HPDE6-E6E7 (cell line): ENCODE data around the gene PRSS21.

Source experiments
- DNase-seq: peaks from one replicate; pipeline ENCODE4 v3.0.0; 2011; ENCODE audit warnings: missing footprints; ENCODE audit errors: extremely low spot score

Gene PRSS21

DNA sequence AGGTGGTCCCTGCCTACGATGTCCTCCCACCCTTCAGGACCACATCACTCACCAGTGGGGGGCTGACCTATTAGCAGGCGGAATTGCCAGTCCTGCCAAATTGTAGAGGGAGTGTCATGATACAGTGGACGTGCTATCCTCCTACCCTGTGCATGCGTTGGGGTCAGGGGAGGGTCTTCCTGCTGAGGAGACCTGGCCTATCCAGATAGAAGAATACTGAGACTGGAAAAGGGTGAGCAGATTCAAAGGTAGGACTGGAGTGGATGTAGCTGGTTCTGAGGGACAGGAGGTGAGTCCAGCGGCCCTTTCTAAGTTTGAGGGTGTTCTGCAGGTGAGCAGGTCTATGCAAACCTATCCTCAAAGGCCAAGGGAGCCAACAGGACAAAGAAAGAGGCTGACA, 10.8 kb upstream of the PRSS21 start:
- DNase-seq = no peak

DNA sequence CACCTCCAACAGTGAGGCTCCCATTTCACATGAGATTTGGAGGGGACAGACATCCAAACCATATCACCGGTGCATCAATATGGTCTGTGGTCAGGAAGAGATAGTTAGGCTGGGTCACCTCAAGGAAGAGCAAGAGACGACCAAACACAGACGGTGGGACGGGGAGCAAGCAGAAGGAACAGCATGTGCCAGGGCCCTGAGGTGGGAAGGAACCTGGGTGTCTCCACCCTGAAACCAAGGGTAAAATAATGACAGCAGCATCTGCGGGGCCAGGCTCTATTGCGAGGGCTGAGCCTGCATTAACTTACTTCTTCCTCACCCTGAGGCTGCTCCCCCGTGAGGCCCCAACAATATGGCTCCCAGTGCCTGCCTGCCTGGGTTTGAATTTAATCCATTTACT, 8.9 kb upstream of the PRSS21 start:
- no peak for DNase-seq

DNA sequence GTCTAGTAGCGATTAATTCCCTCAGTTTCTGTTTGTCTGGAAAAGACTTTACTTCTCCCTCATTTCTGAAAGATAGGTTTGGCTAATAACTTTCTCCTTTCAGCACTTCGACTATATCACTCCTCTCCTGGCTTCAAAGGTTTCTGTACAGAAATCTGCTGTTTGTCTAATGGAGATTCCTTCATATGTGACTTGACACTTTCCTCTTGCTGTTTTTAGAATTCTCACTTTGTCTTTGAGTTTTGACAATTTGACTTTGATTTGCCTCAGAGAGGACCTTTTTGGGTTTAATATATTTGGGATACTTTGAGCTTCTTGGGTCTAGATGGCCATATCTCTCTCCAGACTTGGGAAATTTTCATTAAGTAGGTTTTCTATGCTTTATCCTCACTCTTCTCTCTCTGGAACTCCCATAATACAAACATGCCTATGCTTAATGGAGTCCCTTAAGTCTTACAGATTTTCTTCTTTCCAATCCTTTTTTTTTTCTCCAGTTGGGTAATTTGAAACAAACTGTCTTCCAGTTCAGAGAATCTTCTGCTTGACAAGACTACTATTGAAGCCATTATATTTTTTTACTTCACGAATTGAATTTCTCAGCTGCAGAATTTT, 7.8 kb upstream of the PRSS21 start:
- no peak for DNase-seq

DNA sequence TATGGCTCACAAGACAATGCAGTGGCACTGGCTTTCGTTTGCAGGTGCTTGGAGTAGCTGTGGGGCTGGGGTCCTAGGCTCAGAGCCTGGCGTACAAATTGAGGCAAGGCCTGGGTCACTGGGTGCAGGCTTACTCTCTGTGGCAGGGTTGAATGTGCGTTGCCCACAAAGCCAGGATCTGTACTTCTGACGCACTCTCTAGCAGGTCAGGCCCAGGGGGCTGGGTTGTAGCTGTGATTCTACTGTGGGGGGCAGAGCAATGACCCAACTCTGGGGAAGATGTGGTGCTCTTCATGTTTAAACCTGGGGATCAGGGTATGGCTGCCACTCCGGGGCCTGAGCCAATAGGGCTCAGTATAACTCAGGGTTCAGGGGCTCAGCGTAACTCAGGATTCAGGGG, 6.4 kb upstream of the PRSS21 start:
- DNase-seq = no peak

DNA sequence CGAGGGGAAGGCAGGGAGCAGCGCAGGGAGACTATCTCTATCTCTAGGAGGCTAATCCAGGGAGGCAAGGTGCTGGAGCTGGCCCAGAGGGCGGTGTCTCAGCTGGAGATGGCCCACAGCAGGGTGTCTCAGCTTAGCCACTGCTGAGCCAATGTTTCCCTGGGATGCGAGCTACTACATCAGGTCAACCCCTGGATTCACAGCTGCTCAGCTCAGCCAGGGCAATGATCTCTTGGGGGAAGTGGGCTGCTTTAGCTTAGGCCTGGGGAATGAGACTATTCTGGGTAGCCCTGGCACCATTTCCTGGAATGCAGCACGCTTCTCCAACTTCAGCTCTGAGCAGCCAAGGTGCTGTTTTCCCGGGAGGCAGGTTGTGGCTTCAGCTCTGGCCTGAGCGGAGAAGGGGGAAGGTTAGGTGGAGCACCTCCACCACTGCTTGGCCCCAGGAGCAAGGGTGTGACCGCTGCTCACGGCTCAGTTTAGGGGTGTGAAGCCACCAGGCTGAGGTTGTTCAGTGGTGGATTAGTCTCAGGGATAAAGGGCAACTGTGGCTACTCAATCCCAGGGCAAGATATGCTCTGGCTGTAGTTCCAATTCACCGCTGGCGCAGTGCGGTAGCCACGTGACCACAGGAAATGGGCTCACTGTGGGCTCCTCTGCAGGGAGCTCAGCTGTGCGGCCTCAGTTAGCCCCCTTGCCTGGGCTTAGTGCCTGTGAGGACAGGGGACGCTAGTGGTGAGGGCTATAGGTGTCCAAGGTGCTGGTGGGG, 5.2 kb upstream of the PRSS21 start:
- DNase-seq = no peak

DNA sequence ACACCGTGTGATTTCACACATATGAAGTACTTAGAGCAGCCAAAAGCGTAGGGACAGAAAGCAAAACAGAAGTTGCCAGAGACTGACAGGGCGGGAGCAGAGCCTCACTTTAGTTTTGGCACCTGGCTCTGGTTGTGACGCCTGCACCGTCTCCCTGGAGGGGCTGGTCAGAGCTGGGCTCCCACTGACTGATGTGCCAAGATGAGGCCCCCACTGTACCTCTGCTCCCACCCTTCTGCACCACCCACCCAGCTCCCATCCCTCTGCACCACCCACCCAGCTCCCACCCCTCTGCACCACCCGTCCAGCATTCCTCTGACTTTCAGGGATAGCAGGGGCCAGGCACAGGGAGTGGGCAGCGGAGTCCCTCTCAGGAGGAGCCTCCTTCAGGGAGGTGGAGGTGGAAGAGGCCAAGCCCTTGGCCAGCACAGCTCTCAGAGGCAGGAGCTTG, 3.2 kb upstream of the PRSS21 start:
- no peak for DNase-seq

DNA sequence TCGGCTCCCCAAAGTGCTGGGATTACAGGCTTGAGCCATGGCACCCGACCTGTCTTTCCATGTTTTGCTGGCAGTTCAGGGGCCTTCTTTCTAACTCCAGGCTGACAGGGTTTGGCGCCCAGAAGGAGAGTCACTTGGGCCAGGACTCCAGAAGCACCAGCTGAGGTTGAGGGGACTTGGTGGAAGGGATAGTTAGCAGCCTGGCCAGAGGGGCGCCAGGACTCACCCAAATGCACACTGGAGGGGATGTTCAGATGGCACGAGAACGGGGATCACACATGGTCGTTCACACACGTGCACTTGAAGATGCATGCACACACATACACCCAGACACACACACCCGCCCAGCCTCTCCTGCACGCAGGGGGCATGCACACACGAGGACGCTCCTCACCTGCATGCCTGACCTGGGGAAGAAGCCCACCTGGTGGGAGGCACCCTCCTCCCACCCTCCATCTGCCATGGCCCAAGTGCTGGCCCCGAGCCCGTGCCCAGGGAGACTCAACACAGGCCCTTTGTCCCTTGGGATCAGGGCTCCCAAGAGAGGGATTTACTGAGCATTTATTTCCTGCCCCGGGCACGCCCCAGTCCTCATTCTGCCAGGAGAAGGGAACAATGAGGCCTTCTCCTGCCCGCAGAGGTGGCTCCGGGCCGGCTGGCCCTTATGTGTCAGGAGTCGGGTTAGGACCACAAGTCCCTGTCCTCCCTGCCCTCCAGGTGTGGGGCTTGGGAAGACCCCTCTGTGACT, 2.3 kb upstream of the PRSS21 start:
- no peak for DNase-seq

DNA sequence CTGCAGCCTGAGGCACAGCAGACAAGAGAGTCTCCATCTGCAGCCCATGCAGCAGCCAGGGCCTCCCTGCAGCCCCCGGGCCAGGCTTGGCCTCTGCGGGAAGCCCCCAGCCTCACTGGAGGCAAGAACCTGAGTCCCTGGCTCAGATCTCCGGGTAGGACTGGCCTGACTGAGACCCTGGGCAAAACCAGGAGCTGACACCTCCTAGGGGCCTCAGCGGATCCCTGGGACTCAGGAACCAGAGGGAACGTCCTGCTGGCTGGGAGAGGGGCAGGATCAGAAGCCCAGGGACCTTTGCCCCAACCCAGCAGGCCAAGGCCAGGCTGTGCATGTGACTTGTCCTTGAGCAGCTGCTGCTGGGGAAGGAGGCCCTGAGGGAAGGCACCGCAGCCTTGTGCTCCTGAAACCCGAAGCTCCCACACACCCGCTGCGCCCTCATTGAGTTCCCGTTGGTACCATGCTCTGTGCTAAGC, 1.7 kb upstream of the PRSS21 start:
- no peak for DNase-seq

DNA sequence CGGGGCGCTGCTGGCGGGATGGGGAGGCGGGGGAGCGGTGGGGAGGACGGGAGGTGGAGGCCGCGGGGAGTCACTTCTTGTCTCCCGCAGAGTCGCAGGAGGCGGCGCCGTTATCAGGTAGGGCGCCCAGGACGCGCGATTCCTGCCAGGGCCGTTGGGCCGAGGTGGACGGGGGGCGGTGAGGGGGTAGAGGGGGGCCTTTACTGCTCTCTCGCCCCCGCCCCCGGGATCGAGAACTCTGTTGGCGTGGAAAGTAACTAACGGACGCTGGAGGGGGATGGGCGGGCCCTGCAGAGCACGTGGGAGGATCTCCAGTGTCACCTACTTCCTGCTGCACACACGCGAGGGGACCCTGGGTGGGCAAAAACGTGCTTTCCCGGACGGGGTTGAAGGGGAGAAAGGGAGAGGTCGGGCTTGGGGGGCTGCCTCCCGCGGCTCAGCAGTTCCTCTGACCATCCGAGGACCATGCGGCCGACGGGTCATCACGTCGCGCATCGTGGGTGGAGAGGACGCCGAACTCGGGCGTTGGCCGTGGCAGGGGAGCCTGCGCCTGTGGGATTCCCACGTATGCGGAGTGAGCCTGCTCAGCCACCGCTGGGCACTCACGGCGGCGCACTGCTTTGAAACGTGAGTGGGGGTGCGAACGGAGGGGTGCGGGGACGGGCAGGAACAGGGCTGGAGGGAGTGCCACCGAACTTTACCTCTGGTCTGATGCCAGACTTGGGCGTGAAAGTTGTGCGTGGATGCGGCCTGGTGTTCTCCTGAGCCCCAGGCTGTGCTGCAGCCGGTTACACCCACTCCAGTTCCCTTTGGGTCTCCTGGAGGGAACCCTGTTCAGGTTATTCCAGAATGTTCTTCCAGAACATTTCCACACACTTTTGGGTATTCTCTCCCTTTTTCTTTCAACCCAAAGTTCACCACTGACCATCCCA, 569 bp downstream of the PRSS21 start:
- no peak for DNase-seq

DNA sequence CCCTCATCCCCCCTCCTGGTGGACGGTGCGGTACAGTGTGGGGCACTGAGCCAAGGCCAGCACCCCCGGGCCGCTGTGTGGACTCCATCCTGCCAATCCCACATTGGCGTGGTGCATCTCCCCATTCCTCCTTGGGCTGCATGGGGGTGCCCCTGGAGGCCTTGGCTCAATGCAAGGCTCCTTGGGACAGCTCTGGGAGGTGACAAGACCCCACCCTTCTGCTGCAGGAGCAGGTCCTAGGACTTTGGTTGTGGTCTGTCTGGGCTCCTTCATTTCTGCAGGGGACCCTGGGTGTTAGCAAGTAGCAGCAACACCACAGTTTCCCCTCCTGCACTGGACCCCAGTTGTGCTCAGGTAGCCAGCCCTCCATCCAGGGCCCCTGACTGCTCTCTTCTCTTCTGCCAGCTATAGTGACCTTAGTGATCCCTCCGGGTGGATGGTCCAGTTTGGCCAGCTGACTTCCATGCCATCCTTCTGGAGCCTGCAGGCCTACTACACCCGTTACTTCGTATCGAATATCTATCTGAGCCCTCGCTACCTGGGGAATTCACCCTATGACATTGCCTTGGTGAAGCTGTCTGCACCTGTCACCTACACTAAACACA, 1.3 kb downstream of the PRSS21 start:
- no peak for DNase-seq

DNA sequence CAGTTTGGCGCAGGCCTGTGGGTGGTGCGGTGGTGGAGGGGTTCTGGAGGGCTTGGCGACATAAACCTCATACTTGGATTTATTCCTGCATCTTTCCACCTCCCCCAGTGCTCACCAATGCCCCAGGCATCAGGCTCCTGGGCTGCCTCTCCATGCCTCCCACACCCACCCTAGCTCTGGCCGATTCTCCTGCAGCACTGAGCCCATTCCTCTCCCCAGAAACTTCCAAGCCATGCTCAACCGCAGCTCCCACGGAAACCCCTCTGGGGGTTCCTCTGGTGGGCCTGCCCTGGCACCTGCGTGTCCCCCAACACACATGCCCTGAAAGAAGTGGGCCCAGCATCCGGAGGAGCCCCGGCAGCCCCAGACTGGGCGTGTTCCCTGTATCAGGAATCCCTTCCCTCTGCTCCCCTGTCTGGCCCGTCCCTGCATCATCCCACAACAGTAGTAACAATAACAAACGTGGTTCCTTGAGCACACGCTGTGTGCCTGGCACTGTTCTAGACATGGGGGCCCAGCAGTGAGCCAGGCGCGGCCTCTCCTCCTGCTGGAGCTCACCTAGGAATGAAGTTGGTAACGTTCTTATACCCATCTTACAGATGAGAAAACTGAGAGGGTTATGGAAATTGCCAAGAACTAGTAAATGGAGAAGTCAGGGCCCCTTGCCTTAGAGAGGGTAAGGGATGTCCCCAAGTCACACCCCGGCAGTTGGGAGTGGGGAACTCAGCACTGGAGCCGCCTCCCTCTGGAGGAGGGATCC, 2.3 kb downstream of the PRSS21 start:
- DNase-seq = no peak

DNA sequence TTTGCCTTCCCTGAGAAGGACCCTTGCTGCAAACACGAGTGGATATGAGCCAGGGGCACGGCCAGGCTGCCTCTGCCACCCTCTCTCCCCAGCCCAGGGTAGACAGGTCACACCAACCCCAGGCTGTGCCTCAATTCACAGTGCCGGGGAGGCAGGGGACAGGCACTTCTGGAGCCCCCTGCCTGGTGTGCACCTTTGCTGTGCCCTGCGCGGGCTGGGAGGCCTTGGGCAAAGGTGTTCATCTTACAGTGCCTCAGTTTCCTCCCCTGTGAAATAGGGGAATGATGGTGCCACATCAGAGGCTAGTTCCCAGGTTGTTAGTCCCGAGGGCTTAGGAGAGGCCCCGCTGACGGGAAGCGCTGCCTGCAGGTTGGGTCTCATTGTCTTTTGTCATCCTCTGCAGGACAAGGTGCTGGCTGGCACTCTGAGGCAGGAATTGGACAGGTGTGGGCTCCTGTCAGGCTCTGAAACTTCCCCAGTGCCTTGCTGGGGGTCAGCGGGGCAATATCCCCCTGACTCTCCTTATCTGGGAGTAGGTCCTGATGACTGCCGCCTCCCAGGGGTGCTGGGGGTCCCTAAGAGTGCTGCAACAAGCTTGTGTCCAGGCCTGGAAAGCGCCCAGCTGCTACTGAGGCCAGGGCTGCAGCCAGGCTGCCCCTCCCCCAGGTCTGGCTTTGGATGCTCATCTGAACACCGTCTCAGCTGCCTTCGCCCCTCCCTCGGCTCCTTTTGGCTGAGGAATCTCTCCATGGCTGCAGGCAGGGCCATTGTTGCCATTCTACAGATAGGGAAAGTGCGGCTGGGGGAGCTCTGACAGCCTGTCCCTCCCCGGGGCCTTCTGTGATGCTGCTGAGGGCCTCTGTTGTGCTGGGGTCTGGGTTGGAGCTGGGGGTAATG, 3.1 kb downstream of the PRSS21 start:
- no peak for DNase-seq

DNA sequence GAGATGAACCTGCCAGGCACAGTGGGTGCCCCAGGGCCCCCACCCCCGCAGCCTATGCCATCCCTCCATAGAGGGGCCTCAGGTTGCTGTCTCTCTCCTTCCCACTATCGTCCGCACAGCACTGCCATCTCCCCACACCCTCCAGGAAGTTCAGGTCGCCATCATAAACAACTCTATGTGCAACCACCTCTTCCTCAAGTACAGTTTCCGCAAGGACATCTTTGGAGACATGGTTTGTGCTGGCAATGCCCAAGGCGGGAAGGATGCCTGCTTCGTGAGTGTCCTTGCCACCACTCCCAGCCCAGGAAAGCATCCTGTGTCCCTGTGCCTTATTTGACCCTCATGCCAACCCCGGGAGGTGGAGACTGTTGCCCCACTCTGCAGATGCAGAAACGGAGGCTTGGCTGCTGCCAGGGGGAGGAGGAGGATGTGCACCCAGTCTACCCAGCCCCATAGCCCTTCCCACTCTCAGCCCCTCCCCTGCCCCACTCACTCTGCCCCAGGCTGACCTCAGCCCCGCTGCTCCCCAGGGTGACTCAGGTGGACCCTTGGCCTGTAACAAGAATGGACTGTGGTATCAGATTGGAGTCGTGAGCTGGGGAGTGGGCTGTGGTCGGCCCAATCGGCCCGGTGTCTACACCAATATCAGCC, 3.9 kb downstream of the PRSS21 start:
- DNase-seq = no peak

DNA sequence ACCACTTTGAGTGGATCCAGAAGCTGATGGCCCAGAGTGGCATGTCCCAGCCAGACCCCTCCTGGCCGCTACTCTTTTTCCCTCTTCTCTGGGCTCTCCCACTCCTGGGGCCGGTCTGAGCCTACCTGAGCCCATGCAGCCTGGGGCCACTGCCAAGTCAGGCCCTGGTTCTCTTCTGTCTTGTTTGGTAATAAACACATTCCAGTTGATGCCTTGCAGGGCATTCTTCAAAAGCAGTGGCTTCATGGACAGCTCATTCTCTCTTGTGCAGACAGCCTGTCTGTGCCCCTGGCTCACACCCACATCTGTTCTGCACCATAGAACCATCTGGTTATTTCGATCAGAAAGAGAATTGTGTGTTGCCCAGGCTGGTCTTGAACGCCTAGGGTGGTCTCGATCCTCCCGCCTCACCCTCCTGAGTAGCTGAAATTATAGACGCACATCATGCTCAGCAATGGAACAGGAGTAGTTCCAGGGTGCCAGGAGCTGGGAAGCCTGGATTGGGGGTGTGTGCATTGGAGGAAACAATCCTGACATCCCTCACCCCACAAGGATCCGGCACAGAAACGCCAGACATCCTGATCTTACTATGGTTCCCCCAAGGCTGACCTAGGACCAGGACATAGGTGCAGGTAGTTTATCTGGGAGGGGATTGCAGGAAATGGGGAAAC, 4.6 kb downstream of the PRSS21 start:
- DNase-seq = no peak

DNA sequence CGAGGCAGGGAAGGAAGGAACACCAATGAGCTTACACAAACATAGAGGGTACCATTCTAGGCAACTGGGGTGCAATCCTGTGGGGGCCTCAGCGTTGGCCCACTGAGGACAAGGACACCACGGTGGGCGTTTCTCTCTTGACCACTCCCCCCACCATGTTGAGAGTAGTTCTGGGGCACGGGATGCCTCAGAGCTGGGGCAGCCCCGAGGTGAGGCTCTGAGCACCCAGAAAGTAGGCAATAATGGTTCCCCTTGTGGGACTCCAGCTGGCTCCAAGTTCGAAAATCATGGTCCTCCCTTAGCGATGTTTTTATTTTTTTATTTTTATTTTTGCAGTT, 5.1 kb downstream of the PRSS21 start:
- no peak for DNase-seq

DNA sequence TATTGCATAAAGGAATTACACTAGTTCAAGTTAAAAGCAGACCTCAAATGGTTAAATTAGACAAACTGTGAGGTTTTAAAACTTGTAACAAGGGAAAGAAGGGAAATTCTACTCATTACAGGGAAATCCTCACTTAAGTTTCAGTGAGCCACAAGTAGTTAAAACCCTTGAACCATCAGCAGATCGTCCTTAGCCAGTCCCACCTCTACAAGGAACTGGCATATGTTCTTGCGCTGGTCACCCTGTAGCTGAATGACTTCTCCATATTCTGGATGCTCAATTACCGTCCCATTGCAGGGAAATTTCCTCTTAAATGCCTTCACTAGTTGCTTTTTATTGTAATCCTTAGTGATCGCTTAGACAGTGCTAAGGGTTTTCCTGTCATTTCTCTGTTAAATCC, 5.5 kb downstream of the PRSS21 start:
- no peak for DNase-seq

DNA sequence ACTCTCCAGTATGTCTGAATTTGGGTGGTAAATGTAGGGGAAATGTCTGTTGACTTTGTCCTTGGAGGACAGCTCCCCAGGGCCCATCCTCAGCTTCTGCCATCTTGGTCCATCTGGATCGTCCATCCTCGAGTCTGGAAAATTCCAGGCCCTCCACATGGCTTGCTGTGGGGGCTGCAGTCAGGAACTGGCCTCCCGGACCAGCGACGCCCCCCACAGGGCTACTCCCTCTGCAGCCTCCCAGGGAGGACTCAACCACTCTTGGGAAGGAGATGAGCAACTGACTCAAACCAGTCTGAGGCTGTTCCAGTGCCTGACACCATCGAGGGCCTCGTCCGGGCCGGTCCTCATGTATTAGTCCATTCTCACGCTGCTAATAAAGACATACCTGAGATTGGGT, 7.6 kb downstream of the PRSS21 start:
- no peak for DNase-seq

DNA sequence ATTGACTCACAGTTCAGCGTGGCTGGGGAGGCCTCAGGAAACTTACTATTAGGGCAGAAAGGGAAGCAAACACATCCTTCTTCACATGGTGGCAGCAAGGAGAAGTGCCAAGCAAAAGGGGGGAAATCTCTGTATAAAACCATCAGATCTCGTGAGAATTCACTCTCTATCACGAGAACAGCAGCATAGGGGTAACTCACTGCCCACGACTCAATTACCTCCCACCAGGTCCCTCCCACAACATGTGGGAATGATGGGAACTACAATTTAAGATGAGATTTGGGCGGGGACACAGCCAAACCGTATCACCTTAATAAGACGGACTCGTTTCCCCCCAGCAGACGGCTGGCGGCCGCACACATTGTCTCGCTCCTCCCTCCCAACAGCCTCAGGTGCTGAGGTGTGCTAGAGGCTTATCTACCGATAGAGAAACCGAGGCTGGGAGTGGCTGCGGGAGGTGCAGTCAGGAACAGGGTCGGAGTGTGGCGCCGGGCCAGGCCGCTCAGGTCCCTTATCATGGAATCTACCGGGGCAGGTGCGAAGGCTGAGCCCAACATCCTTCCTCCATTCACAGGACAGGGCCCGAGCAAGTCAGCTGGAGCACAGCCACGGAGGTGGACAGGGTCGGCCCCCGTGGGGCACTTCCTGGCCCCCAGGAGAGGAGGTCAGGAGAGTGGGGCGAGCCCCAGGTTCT, 8.2 kb downstream of the PRSS21 start:
- no peak for DNase-seq
